PFSK-1 (cell line): ENCODE measurements around the gene BEND6.

ENCODE experiments used
- FOXP2 ChIP-seq: optimal IDR thresholded peaks from 2 replicates; pipeline ENCODE3; 2011; ENCODE audit warnings: borderline replicate concordance, control low read depth, inconsistent platforms; ENCODE audit not compliant: insufficient read depth; ENCODE audit errors: extremely low read length, extremely low read depth
- POLR2AphosphoS5 ChIP-seq: IDR thresholded peaks from 2 replicates; pipeline ENCODE4 v1.6.1; 2012; ENCODE audit warnings: low read depth, mild to moderate bottlenecking, control low read depth, low read length, moderate library complexity
- SIN3A ChIP-seq: IDR thresholded peaks from 2 replicates; pipeline ENCODE4 v1.6.1; 2012; ENCODE audit warnings: mild to moderate bottlenecking, low read length, moderate library complexity, borderline replicate concordance; ENCODE audit not compliant: insufficient read depth
- TAF1 ChIP-seq: IDR thresholded peaks from 2 replicates; pipeline ENCODE4 v1.6.1; 2012; ENCODE audit warnings: low read length, control low read depth, borderline replicate concordance; ENCODE audit not compliant: insufficient read depth
- TF ChIP-seq, protein P1 (sequence below), 2 experiments: IDR thresholded peaks; 2 replicates each; pipeline versions ENCODE4 v1.6.1 to v1.8.0; 2011 to 2012; ENCODE audit warnings: low read depth in 2 of 2, low read length in 2 of 2, control low read depth in 1 of 2, inconsistent platforms in 1 of 2, mild to moderate bottlenecking in 1 of 2, moderate library complexity in 1 of 2; ENCODE audit not compliant: insufficient read depth in 1 of 2

BEND6 gene

DNA sequence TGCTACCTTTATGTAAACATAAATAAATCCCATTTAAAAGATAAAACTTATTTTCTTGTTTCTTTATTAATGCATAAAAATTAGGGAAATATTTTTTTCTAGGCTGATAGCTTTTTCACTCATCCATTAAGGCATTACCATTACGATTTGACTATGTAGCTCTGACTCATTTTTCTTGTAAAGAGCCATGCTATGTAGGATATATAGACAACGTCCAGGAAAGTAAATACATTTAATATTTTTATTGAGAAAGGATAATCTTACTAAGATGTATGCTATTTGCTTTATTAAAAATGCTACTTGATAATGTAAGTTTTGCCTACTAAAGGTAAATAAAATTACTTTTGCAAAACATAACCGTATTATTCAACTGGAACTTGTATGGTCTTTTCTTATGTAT, 72.4 kb downstream of the BEND6 start:
- TF ChIP-seq TAF1 (no peak), SIN3A (no peak), FOXP2 (no peak), POLR2AphosphoS5 (no peak)
- TF ChIP-seq, protein P1, sequence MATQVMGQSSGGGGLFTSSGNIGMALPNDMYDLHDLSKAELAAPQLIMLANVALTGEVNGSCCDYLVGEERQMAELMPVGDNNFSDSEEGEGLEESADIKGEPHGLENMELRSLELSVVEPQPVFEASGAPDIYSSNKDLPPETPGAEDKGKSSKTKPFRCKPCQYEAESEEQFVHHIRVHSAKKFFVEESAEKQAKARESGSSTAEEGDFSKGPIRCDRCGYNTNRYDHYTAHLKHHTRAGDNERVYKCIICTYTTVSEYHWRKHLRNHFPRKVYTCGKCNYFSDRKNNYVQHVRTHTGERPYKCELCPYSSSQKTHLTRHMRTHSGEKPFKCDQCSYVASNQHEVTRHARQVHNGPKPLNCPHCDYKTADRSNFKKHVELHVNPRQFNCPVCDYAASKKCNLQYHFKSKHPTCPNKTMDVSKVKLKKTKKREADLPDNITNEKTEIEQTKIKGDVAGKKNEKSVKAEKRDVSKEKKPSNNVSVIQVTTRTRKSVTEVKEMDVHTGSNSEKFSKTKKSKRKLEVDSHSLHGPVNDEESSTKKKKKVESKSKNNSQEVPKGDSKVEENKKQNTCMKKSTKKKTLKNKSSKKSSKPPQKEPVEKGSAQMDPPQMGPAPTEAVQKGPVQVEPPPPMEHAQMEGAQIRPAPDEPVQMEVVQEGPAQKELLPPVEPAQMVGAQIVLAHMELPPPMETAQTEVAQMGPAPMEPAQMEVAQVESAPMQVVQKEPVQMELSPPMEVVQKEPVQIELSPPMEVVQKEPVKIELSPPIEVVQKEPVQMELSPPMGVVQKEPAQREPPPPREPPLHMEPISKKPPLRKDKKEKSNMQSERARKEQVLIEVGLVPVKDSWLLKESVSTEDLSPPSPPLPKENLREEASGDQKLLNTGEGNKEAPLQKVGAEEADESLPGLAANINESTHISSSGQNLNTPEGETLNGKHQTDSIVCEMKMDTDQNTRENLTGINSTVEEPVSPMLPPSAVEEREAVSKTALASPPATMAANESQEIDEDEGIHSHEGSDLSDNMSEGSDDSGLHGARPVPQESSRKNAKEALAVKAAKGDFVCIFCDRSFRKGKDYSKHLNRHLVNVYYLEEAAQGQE (IDR thresholded peaks at IDR 0.05; ENCODE audit: insufficient read depth in 1 of 2, low read depth in 2 of 2, low read length in 2 of 2): no peak

DNA sequence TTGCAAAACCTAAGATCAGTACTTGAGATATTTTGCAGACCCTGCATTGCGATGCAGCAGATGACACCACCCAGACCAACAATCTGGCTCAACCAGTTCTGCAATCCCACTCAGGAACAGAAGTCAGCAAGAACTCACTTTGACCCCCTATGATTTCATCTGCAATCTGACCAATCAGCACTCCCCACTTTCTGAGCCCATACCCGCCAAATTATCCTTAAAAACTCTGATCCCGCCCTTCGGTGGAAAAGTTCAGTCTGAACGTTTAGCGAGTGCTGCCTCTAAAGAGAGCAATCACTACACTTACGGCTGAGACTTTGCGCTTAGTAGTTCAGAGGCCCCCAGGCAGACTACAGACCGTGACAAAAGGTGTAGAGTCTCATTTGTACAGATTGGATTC, 74.3 kb downstream of the BEND6 start:
- TF ChIP-seq TAF1: no peak
- TF ChIP-seq, protein P1 (IDR thresholded peaks at IDR 0.05; ENCODE audit: insufficient read depth in 1 of 2, low read depth in 2 of 2, low read length in 2 of 2): no peak
- no peak for TF ChIP-seq POLR2AphosphoS5
- TF ChIP-seq SIN3A: no peak
- TF ChIP-seq FOXP2: no peak

DNA sequence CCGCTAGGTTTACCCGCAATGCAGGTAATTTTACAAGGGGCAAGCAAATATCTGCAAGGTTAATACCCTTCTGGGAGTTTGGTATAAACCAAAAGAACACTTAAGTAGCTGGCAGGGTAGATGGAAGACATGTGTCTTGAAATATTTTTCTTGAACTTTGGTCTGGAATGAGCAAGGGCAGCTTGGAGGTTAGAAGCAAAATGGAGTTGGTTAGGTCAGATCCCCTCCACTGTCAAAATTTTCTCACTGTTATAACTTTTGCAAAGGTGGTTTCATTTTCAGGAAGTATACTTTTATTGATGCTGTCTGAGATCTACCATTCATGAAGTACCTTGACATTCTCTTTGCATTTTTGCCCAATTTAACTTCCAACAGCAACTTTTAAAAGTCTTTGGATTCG, 78.3 kb downstream of the BEND6 start:
- TF ChIP-seq, protein P1 (IDR thresholded peaks at IDR 0.05; ENCODE audit: insufficient read depth in 1 of 2, low read depth in 2 of 2, low read length in 2 of 2): no peak
- TF ChIP-seq TAF1 (no peak), POLR2AphosphoS5 (no peak), SIN3A (no peak), FOXP2 (no peak)

DNA sequence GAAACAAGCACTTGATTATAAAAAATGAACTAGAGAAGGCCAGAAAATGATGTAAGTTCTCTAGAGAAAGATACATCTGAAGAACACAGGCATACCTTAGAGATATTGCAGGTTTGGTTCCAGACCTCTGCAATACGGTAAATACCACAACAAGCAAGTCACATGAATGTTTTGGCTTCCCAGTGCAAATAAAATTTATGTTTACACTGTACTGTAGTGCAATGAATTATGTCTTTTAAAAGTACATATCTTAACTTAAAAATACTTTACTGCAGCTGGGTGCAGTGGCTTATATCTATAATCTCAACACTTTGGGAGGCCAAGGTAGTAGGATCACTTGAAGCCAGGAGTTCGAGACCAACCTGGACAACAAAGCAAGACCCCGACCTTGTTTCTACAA, 80.6 kb downstream of the BEND6 start:
- TF ChIP-seq SIN3A (no peak), TAF1 (no peak)

DNA sequence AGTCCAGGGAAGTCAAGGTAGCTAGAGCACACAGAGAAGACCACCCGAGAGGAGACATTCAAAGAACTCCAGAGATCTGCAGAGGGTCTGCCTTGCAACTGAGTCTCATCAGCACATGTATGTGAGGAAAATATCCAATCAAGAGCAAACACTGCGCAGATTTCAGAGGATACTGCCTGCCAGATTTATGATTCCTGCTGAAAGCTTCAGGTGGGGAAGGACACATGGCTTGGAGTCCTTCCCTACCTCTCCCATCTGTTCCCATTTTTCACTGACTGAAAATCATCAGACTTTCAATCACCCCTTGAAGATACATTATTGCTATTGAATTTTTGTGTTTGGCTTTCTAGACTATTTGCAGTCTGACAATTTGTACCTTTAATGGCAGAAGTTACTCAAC, 84.0 kb downstream of the BEND6 start:
- no peak for TF ChIP-seq FOXP2
- TF ChIP-seq POLR2AphosphoS5: no peak
- TF ChIP-seq SIN3A: no peak

DNA sequence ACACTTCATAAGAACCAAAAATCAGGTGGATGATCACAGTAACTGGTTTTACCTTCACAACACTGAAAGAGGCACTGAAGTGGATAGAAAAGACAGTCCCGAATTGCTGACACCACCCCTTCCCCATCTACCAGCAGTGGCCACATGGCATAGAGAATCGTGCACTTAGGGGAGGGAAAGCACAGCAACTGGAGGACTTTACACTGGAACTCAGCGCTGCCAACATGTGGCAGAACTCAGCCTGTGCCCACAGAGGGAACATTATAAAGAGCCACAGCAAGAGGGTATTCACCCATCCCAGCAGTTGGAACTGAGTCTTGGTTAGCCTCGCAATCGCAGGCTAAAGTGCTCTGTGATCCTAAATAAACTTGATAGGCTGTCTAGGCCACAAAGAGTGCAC, 85.1 kb downstream of the BEND6 start:
- no peak for TF ChIP-seq TAF1
- no peak for TF ChIP-seq FOXP2
- TF ChIP-seq POLR2AphosphoS5: no peak
- TF ChIP-seq, protein P1 (IDR thresholded peaks at IDR 0.05; ENCODE audit: insufficient read depth in 1 of 2, low read depth in 2 of 2, low read length in 2 of 2): no peak
- no peak for TF ChIP-seq SIN3A
